Diencephalon (tissue), 1 donor: ENCODE data around the gene LILRB4. TPM values are rescaled to one million over a fixed set of nuclear protein-coding genes. Genes with fewer than 3 reads are reported as not detected.

Experiments
- small RNA-seq: library from RNA; depleted of rRNA; stranded (forward); fragments of <200 nt; gene quantifications from one replicate; pipeline ENCODE3, GENCODE V24; 2014
- total RNA-seq: library from RNA; depleted of rRNA; stranded (reverse); fragments of >200 nt; gene quantifications from one replicate; pipeline ENCODE4 v1.2.3, GENCODE V29; 2014

Gene LILRB4
- total RNA-seq, result 2.3 TPM

GRCh38 chr19:54662730-54663129 is at the start of gene LILRB4:
Gene LILRB4, plus strand, starts transcription at chr19:54662985. Its CDS starts 49 bp downstream, at chr19:54663034.

GRCh38 chr19:54630262-54630661 is 32.5 kb upstream of the LILRB4 start, which contains the start of gene LILRB1:
Gene LILRB1, plus strand, starts transcription at chr19:54630484. Its CDS starts 590 bp downstream, at chr19:54631074.

Small RNAs within 50 kb of the gene (small RNA-seq; reads per million reads assigned to genes)
- gene AC245036.3 (not detected), gene AC245128.2 (not detected), gene MIR8061 (not detected)

Other genes with a start within 250 kb of the LILRB4 start
- 191 TPM for gene TTYH1, start 247.5 kb upstream of the LILRB4 start, total RNA-seq
- gene LENG8, start 213.8 kb upstream of the LILRB4 start, total RNA-seq, result 24.7 TPM
- 1.6 TPM for gene LENG9, start 199.2 kb upstream of the LILRB4 start, total RNA-seq
- 1.2 TPM for gene CDC42EP5, start 189.7 kb upstream of the LILRB4 start, total RNA-seq
- gene LAIR2, start 160.2 kb upstream of the LILRB4 start, total RNA-seq, result not detected
- gene LILRA2, start 89.2 kb upstream of the LILRB4 start, total RNA-seq, result 0.46 TPM
- 0.23 TPM for gene LILRA1, start 69.4 kb upstream of the LILRB4 start, total RNA-seq
- gene LILRB1, start 32.5 kb upstream of the LILRB4 start, total RNA-seq, result 0.46 TPM
- not detected for gene KIR3DL3, start 61.5 kb downstream of the LILRB4 start, total RNA-seq
- gene KIR2DL3, start 75.5 kb downstream of the LILRB4 start, total RNA-seq, result not detected
- gene KIR2DL1, start 106.8 kb downstream of the LILRB4 start, total RNA-seq, result not detected
- gene KIR2DL4, start 140.6 kb downstream of the LILRB4 start, total RNA-seq, result not detected
- gene KIR3DL1, start 153.5 kb downstream of the LILRB4 start, total RNA-seq, result not detected
- not detected for gene KIR2DS4, start 169.7 kb downstream of the LILRB4 start, total RNA-seq
- not detected for gene KIR3DL2, start 187.5 kb downstream of the LILRB4 start, total RNA-seq
- 0.92 TPM for gene FCAR, start 211.2 kb downstream of the LILRB4 start, total RNA-seq
- gene NCR1, start 243.2 kb downstream of the LILRB4 start, total RNA-seq, result not detected